Head of caudate nucleus (tissue), 42 donors: Measurements from ENCODE around the gene ALG8.
"Not testable (repeated sequence)": the region's sequence is repeated elsewhere in the genome, so short reads cannot be mapped to it uniquely, and the experiment has no call there.

Experiments
- DNase-seq, 42 donors: peaks; one replicate each; pipeline versions ENCODE4 v3.0.0 to v3.0.0-alpha.2; 2020 to 2021; ENCODE audit warnings: mixed read lengths in 7 of 42
- intact Hi-C: fragments of 100-400 bp; cut with DNase I; formaldehyde crosslinking; loops from one replicate; pipeline ENCODE4 v1.15.0; 2022

The ALG8 gene

GRCh38 chr11:78139422-78140391 is at the start of gene ALG8:
TSS of gene ALG8 (minus strand) at chr11:78139626. CDS start at chr11:78139588, 38 bp downstream.
- DNase-seq = peak; percentile 85 to 97 (median 94)
- intact Hi-C loops = no loop called here

- intact Hi-C loops = no loop called here
- DNase-seq = peak; percentile 90 to 99 (median 97)
Measured at GRCh38 chr11:78188286-78189173, 49.1 kb upstream of the ALG8 start, which contains the start of the genes KCTD21 and USP35. TSS of gene KCTD21 (minus strand) at chr11:78188626. CDS start at chr11:78174554, 14,072 bp downstream. TSS of gene USP35 (plus strand) at chr11:78188919. CDS start at chr11:78196246, 7,327 bp downstream.

- peak in 14 of 42 donors; percentile 2 to 74 (median 66) for DNase-seq
- intact Hi-C loops = no loop called here
Measured at GRCh38 chr11:78187366-78188285, 48.2 kb upstream of the ALG8 start.

- no peak for DNase-seq
- intact Hi-C loops = no loop called here
Measured at GRCh38 chr11:78181185-78181584, 41.8 kb upstream of the ALG8 start.

DNA sequence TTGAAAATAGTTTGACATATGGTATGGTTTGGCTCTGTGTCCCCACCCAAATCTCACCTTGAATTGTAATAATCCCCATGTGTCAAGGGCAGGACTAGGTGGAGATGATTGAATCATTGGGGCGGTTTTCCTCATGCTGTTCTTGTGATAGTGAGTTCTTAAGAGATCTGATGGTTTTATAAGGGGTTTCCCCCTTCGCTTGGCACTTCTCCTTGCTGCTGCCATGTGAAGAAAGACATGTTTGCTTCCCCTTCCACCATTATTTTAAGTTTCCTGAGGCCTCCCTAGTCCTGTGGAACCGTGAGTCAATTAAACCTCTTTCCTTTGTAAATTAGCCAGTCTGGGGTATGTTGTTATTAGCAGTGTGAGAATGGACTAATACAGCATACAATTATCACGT is 41.3 kb upstream of the ALG8 start:
- intact Hi-C loops = no loop called here
- no peak for DNase-seq

GRCh38 chr11:78179459-78180071 is 40.1 kb upstream of the ALG8 start:
- intact Hi-C loops = no loop called here

DNA sequence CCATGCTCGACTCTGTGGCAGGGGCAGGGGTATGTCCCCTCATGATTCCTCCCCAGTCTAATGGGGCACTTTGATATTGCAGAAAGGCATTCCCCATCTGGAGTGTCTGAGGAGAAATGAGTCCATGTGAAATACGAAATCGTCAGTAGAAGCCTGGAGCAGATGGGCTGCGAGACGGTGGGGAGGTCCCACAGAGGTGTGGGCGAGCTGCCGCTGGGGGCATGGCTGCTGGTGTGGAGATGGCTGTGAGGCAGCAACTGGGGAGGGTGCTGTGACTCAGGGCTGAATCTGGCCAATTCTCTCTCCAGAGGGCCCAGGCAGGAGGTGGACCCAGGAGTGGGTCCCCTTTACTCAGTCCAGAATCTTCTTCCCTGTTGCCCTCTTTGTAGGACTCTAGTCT is 37.8 kb upstream of the ALG8 start:
- intact Hi-C loops = no loop called here
- no peak for DNase-seq

More at GRCh38 chr11:78179459-78180071, 40.1 kb upstream of the ALG8 start:
- DNase-seq = no peak

DNA sequence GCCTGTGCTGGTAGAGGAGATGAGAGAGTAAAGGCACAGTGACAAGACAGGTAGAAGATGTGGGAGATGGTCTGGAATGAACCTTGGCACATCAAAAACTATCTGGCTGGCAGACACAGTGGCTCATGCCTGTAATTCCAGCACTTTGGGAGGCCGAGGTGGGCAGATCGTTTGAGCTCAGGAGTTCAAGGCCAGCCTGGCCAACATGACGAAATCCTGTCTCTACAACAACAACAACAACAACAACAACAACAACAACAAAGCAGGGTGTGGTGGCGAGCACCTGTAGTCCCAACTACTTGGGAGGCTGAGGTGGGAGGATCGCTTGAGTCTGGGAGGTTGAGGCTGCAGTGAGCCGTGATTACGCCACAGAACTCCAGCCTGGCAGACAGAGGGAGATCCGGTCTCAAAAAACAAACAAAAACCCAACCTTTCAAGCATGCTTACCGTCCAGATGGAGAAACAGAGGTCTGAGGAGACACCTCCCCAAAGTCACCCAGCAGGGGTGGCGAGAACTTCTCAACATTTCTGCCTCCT is 37.2 kb upstream of the ALG8 start:
- intact Hi-C loops = no loop called here
- no peak for DNase-seq

- intact Hi-C loops, DNase-seq: not testable (repeated sequence)
Measured at GRCh38 chr11:78175862-78176261, 36.4 kb upstream of the ALG8 start.

DNA sequence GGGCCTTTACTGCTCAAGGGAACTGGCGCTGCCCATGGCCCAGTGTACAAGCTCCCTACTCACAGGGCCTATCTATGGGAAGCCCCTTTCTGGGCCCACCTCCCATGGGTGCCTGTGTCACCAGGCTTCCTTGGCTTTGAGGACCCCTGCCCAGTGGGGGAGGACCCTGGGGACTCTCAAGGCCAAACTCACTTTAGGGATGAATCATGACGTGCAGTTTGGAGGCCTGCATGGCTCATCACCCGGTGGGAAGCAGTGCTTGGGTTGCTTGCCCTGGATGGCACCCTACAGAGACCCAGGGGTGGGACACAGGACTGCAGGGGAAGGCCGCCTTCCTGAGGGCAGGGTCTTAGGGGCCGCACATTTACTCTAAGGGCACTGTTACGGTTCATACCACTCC is 32.5 kb upstream of the ALG8 start:
- no peak for DNase-seq
- intact Hi-C loops = no loop called here

GRCh38 chr11:78170874-78171549 is 31.6 kb upstream of the ALG8 start:
- intact Hi-C loops = no loop called here
- DNase-seq = no peak

- DNase-seq = no peak
- intact Hi-C loops = no loop called here
Measured at GRCh38 chr11:78170413-78170812, 31.0 kb upstream of the ALG8 start.

- DNase-seq = no peak
- intact Hi-C loops = no loop called here
Measured at GRCh38 chr11:78168539-78169477, 29.4 kb upstream of the ALG8 start.

DNA sequence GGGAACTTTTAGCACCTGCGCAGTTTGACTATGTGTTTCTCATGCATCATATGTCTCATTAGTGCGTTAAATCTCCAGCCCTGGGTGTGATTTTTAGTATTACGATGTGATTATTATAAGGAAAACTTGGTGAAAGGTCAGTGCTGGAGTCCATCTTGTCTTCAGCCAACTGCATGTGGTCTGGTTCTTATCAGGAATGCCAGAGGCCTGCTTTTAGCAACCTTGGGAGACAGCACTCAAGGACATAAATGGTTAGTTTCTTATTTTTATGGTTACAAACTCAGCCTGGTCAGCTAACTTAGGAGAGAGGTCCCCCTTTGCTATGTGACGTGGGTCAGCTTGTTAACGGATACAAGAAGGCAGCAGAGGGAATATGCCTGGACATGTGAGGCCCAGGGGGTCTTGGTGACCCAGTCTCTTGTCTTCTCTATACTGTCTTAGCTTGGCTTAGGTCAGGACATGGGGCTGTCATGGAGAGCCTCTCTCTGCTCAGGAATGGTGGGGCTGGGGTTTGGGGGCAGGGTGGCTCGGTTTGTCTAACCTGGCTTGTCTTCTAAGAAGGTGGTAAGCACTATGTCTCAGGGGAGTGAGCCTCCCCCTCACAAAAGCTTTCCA is 27.5 kb upstream of the ALG8 start:
- intact Hi-C loops = no loop called here
- DNase-seq = no peak

GRCh38 chr11:78164471-78164870 is 25.0 kb upstream of the ALG8 start:
- intact Hi-C loops = no loop called here
- no peak for DNase-seq

GRCh38 chr11:78163828-78164227 is 24.4 kb upstream of the ALG8 start:
- DNase-seq = no peak
- intact Hi-C loops = no loop called here
